ENCODE measurements around the gene NXPH1. TPM values are rescaled to one million over a fixed set of nuclear protein-coding genes. Genes with fewer than 3 reads are reported as not detected.

The NXPH1 gene
- total RNA-seq, 1 donor from 2014 or later: 3.8 TPM

DNA sequence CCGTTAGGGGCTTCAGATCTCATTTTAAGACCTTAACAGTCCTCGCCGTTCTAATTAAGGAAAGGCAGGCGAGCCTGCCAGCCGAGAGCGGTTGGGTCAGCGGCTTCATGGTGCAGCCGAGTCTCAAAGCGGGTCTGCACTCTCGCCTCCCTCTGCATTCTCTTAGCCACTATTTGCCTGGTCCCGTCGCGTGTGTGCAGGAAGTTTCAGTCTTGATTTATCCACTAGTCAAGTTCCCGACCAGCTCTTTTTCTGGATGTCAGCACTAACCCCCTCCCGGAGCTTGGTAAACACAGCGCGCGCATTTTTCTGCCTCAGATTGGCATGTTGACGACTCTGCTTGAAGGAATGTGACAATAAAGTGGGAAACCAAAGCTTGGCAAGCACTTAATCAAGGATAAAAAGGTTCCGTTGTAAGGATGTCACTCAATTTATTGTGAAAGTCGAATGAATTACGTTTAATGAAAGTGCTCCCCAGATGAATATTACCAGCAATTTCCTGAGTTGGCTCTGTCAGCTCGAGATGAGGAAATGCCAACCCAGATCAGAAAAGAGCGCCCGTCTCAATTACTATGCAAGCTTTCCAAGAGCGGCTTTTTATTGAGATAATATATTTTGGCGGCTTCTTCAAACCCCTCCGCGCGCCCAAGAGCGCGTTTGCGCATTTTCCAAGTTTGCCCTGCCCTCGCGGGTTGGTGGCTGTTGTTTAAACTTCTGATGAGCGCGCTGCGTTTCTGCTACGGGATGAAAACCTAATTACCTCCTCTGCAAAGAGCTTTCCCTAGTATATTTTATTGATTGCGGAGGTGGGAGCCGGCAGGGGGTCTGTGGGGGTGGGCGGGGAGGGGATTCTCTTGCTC lies 7.9 kb downstream of the NXPH1 start:
- H3K4me3 Mint-ChIP-seq (ENCODE audit: unreplicated experiment): peak overlapping the region; percentile 99
- TF ChIP-seq, protein P1, sequence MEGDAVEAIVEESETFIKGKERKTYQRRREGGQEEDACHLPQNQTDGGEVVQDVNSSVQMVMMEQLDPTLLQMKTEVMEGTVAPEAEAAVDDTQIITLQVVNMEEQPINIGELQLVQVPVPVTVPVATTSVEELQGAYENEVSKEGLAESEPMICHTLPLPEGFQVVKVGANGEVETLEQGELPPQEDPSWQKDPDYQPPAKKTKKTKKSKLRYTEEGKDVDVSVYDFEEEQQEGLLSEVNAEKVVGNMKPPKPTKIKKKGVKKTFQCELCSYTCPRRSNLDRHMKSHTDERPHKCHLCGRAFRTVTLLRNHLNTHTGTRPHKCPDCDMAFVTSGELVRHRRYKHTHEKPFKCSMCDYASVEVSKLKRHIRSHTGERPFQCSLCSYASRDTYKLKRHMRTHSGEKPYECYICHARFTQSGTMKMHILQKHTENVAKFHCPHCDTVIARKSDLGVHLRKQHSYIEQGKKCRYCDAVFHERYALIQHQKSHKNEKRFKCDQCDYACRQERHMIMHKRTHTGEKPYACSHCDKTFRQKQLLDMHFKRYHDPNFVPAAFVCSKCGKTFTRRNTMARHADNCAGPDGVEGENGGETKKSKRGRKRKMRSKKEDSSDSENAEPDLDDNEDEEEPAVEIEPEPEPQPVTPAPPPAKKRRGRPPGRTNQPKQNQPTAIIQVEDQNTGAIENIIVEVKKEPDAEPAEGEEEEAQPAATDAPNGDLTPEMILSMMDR (IDR thresholded peaks at IDR 0.05; ENCODE audit: partially characterized antibody, unreplicated experiment): no peak
- H3K4me1 Mint-ChIP-seq (ENCODE audit: low read depth, unreplicated experiment): peaks cover 20% of the 10 kb centered on the region
- peaks cover 29% of the 10 kb centered on the region for H3K27me3 Mint-ChIP-seq (ENCODE audit: unreplicated experiment)
- no peaks in the 10 kb centered on the region for H3K36me3 Mint-ChIP-seq (ENCODE audit: unreplicated experiment)
- DNase-seq: no peak
- peaks cover 9% of the 10 kb centered on the region for H3K9me3 Mint-ChIP-seq (ENCODE audit: unreplicated experiment)
- H3K27ac Mint-ChIP-seq (ENCODE audit: unreplicated experiment): no peak overlapping the region

DNA sequence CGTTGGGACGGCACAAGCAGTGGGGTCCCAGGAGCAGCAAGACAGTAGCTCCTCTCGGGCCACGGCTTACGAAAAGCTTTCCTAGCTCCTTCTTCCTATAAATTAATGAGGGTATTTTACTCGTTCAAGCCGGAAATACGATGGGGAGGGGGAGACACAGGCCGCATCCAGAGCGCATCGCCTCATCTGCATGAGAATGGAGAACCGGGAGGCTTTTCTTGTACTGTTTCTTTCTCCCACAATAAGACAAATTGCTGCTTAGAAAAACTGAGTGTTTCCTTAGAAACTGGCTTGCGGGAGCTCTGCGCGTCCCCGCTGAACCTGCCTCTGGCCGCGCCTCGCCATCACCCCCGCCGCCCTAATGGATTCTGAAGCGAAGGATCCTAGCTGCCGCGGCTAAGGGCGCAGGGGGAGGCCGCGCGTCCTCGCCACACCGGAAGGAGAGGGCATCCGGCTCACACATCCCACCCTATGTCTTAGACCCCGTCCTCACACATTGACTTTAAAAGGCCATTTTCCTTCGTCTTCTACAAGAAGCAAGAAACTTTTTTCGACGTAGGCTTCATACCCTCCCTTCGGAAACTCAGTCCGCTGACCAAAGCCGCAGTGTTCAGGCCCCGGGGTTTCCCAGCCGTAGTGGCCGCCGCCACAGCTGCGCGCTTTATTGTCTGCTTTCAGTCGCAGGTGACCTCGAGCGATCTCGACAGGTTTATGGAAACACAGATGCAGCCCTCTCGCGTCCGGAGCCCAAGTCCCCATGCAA lies 8.8 kb downstream of the NXPH1 start:
- Mint-ChIP-seq H3K27me3 (ENCODE audit: unreplicated experiment) (peaks cover 22% of the 10 kb centered on the region), H3K9me3 (ENCODE audit: unreplicated experiment) (peaks cover 9% of the 10 kb centered on the region), H3K36me3 (ENCODE audit: unreplicated experiment) (no peaks in the 10 kb centered on the region), H3K4me1 (ENCODE audit: low read depth, unreplicated experiment) (peaks cover 17% of the 10 kb centered on the region), H3K4me3 (ENCODE audit: unreplicated experiment) (peak overlapping the region; percentile 99), H3K27ac (ENCODE audit: unreplicated experiment) (no peak overlapping the region)
- DNase-seq: peak; percentile 45
- TF ChIP-seq, protein P1 (IDR thresholded peaks at IDR 0.05; ENCODE audit: partially characterized antibody, unreplicated experiment): no peak

DNA sequence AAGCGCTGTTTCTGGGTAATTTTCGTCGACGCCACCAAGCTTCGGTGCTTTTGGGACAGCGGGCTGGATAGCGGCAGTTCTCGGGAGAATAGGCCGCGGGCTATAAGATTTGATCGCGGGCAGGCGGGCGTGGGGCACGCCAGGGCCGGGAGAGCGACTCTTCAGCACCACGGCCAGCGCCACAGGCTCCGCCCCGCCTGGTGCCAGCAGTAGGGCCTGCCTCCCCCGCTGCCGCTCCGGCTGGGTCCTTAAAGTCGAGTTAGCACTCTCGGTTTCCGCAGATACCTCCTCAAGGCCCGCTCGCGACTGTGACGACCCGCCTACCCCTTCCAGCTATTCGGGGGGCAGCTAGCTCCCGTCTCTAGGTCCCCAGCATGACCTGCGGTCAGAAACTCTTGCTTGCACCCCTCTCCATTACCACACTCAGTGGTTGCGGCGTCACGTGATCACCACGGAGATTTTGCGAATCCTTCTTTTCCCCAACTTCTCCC lies 9.4 kb downstream of the NXPH1 start:
- TF ChIP-seq, protein P1 (IDR thresholded peaks at IDR 0.05; ENCODE audit: partially characterized antibody, unreplicated experiment): no peak
- Mint-ChIP-seq H3K9me3 (ENCODE audit: unreplicated experiment) (peaks cover 9% of the 10 kb centered on the region), H3K27me3 (ENCODE audit: unreplicated experiment) (peaks cover 22% of the 10 kb centered on the region), H3K4me3 (ENCODE audit: unreplicated experiment) (peak overlapping the region; percentile 99), H3K27ac (ENCODE audit: unreplicated experiment) (no peak overlapping the region), H3K36me3 (ENCODE audit: unreplicated experiment) (no peaks in the 10 kb centered on the region), H3K4me1 (ENCODE audit: low read depth, unreplicated experiment) (peaks cover 17% of the 10 kb centered on the region)
- DNase-seq: peak; percentile 56

DNA sequence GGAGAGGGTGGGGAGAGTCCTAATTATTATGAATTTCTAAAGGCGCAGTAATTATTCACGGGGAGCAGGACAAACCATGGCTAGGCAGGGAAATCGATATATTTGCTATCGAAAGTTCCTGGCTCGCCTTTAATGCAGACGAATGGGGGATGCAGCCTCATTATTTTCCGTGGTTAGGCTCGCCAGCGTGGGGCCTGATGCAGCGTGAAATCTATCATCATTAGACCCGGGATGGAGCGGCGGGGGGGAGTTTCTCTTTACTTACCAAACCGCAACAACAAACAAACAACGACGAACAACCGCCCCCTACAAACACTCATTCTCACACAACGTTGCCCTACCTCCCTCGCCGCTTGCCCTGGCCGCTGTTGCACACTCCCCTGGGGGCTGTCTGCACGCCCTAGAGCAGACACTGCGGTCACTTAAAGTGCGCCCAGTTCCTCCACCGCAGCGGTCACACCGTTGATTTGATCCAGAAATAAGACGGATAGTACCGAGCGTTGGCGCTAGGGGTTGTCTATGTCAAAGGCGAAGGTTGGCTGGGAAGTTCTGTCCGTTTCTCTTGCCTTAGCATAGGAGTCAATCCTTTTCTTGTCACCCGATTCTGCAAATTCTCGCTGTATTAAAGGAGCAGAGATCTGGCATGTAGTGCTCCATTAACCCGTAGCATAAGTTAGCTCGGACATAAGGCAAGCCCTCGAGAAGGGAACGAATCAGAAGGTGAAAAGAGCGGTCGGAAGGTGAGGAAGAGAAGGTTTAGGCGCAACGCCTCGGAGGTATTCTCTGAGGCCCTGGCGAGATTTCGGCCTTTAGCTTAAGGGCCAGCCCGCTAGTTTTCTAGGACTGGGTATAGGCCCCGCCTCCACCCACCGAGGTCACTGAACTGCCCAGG lies 10.4 kb downstream of the NXPH1 start:
- H3K9me3 Mint-ChIP-seq (ENCODE audit: unreplicated experiment): peaks cover 9% of the 10 kb centered on the region
- peak overlapping the region; percentile 99 for H3K4me3 Mint-ChIP-seq (ENCODE audit: unreplicated experiment)
- peak overlapping the region; percentile 60 for H3K27ac Mint-ChIP-seq (ENCODE audit: unreplicated experiment)
- H3K36me3 Mint-ChIP-seq (ENCODE audit: unreplicated experiment): no peaks in the 10 kb centered on the region
- H3K27me3 Mint-ChIP-seq (ENCODE audit: unreplicated experiment): peaks cover 22% of the 10 kb centered on the region
- peak; percentile 83 for DNase-seq
- TF ChIP-seq, protein P1 (IDR thresholded peaks at IDR 0.05; ENCODE audit: partially characterized antibody, unreplicated experiment): peak; percentile 78
- peaks cover 17% of the 10 kb centered on the region for H3K4me1 Mint-ChIP-seq (ENCODE audit: low read depth, unreplicated experiment)

All from glutamatergic neuron (in vitro differentiated cells).